HAP-1 (cell line): Measurements from ENCODE around the gene BTN1A1.

Source experiments
- DNase-seq, 2 experiments: peaks; one replicate each; pipeline ENCODE4 v3.0.0-alpha.2; 2016 to 2020; ENCODE audit warnings: low spot score in 2 of 2
- H3K27me3 ChIP-seq: fragments of 250-450 bp; sonication (Bioruptor Pico); 2 replicates; pipeline ENCODE4 v1.5.1; 2020; ENCODE audit warnings: low read depth, mild to moderate bottlenecking, moderate library complexity
- H3K36me3 ChIP-seq: fragments of 250-450 bp; sonication (Bioruptor Pico); replicated peaks from 2 replicates; pipeline ENCODE4 v1.5.1; 2020; ENCODE audit warnings: mild to moderate bottlenecking
- H3K4me1 ChIP-seq: fragments of 250-450 bp; sonication (Bioruptor Pico); 2 replicates; pipeline ENCODE4 v1.5.1; 2020; ENCODE audit warnings: mild to moderate bottlenecking
- H3K4me3 ChIP-seq: fragments of 250-450 bp; sonication (Bioruptor Pico); 2 replicates; pipeline ENCODE4 v1.5.1; 2020; ENCODE audit warnings: mild to moderate bottlenecking, moderate library complexity
- H3K9me3 ChIP-seq: fragments of 250-450 bp; sonication (Bioruptor Pico); 2 replicates; pipeline ENCODE4 v1.5.1; 2020; ENCODE audit warnings: mild to moderate bottlenecking, moderate library complexity
- in situ Hi-C: fragments of 300-500 bp; cut with MboI; formaldehyde crosslinking; loops from 3 replicates; pipeline ENCODE4 v1.14.3; 2020; ENCODE audit warnings: low sequenced_read_pairs, inconsistent platforms, mixed read lengths

BTN1A1 gene

DNA sequence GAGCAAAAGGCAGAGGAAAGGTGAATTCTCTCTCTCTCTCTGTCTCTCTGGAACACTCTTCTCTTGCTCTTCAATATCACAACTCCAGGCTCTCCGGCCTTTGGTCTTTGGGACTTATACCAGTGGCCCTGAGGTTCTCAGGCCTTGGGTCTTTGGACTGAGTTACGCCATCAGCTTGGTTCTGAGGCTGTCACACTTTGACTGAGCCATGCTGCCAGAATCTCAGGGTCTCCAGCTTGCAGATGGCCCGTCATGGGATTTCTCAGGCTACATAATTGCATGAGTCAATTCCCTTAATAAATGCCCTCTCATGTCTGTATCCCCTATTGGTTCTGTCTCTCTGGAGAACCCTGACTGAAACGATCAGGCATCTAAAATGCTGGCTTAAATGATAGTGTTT is 29.5 kb upstream of the BTN1A1 start:
- Histone ChIP-seq H3K9me3 (no peaks in the 10 kb centered on the region), H3K36me3 (peaks cover 29% of the 10 kb centered on the region), H3K4me1 (peaks cover 17% of the 10 kb centered on the region), H3K4me3 (no peak overlapping the region), H3K27me3 (no peaks in the 10 kb centered on the region)
- DNase-seq, result no peak
- in situ Hi-C loops, result no loop called here

DNA sequence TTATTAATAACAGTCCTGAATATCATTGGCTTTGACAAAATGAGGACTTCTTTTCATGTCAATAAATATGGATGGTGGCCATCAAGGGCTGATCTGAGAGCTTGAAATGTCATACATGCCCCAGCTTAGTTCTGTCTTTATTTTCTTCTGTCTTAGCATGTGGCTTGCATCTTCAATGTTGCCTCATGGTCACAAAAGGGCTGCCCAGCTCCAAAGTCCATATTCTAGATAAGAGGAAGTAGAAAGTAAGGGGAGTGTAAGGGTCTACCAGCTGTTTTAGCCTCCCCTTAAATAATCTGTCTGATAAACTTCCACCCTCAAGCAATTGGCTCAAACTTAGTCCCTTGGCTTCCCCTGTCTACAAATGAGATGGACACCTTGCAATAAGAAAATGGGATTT is 28.1 kb upstream of the BTN1A1 start:
- Histone ChIP-seq H3K4me1 (peaks cover 17% of the 10 kb centered on the region), H3K27me3 (no peaks in the 10 kb centered on the region), H3K36me3 (peaks cover 18% of the 10 kb centered on the region), H3K9me3 (no peaks in the 10 kb centered on the region), H3K4me3 (no peak overlapping the region)
- in situ Hi-C loops, result no loop called here
- no peak for DNase-seq

DNA sequence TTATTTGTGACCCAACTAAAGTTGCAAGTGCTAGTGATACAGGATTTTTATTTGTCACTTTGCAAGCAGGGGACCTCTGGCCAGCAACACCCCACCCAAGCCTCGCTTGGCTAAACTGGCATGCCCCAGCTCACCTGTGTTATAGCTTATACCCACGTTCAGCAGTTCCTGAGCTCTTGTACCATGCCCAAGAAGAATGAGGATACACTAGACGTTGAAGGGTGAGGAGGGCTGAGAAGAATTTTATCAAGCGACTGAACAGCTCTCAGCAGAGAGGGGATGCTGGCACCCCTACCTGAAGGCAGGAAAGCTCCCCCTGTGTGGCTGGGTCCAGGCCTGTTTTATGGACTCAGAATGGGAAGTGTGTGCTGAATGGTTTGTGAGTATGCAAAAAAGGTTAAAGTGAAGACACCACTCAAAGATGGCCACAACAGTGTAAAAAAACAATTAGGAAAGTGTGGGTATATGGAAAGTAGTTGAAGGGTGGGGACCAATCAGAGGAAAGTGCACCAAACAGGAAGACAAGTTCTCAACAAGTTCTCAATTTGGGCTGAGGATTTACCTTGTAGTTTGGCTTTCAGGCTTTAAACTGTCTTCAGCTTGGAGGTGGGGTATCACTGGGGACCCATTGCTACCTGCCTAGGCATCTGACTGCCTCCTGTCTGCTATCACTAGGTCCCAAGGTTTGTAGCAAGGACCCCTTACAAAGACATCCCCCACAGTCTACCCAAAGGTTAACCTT is 27.4 kb upstream of the BTN1A1 start:
- H3K4me1 ChIP-seq, result peaks cover 17% of the 10 kb centered on the region
- in situ Hi-C loops, result no loop called here
- H3K4me3 ChIP-seq, result no peak overlapping the region
- H3K27me3 ChIP-seq, result no peaks in the 10 kb centered on the region
- DNase-seq, result no peak
- peaks cover 11% of the 10 kb centered on the region; the same call in 1 of the 2 replicates for H3K36me3 ChIP-seq
- H3K9me3 ChIP-seq, result no peaks in the 10 kb centered on the region

DNA sequence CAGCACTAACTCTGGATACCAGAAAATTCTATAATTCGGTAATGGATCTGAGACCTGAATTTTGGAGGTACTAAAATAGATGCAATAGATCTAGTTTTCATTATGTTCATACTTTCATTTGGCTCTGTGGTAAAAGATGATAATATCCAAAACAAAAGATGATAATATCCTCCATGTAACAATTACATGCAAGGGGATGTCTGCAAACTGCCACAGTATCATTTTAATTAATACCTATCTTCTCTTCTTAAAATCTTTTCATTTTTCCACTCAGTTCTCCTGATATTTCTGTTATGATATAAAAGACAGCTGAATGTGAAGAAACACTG is 26.7 kb upstream of the BTN1A1 start:
- DNase-seq, result peak in 1 of 2 experiments; percentile 4
- Histone ChIP-seq H3K27me3 (no peaks in the 10 kb centered on the region), H3K4me3 (peak overlapping the region; percentile 30), H3K4me1 (peaks cover 17% of the 10 kb centered on the region), H3K36me3 (peaks cover 5% of the 10 kb centered on the region; the same call in 1 of the 2 replicates), H3K9me3 (no peaks in the 10 kb centered on the region)
- in situ Hi-C loops, result no loop called here

DNA sequence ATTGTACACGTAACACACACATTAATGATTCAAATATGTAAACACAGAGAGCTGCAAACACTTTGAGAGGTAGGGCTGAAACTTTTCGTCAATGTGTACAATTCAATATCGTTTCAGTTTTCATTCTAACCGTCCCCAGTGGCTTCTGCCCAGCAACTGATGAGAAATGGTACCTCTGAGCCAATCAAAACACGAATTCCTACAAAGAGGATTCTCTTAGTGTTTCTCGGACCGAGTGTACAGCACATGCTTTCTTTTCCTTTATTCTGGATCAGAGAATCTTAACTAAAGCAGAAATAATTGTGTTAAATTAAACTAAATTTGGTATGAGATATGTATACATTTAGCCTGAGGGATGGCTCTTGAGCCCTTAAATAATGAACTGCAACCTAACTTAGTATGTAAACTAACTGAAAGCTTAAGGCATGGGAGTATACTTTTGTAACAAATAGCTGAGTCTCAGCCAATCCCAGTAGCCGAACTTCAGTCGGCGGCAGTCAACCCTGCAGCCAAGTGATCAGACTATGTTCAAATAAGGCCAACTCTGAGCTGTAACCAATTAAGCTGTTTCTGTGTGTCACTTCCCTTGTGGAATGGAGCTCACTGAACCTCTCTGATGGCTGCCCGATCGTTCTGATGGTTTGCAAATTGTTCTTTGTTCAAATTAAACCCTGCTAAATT is 26.2 kb upstream of the BTN1A1 start:
- Histone ChIP-seq H3K36me3 (0 out of 2 replicates have a peak, but pooled peaks cover under 1% of the 10 kb centered on the region), H3K27me3 (no peaks in the 10 kb centered on the region), H3K4me1 (peaks cover 17% of the 10 kb centered on the region), H3K9me3 (no peaks in the 10 kb centered on the region), H3K4me3 (peak overlapping the region; percentile 30)
- peak; percentile 76 to 90 for DNase-seq
- in situ Hi-C loops, result no loop called here

DNA sequence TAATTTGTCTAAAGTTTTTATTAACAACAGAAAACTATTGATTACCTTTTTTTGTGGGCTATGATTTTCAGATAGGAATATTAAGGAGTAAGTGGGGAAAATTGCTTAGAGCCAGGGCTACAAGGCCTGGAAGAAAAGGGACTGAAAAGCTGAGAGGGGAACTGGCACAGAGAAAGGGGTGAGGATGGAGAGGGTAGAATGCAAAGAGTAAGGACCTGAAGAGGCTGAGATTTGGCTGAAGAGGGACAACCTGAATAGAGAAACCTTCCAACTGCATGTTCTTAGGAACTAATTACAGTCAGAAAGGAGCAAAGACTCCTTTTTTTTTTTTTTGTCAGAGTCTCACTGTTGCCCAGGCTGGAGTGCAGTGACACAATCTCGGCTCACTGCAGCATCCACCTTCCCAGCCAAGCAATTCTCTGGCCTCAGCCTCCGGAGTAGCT is 25.6 kb upstream of the BTN1A1 start:
- DNase-seq, result no peak
- in situ Hi-C loops, result no loop called here
- H3K4me3 ChIP-seq, result peak overlapping the region; percentile 30
- H3K36me3 ChIP-seq, result no peaks in the 10 kb centered on the region
- peaks cover 17% of the 10 kb centered on the region for H3K4me1 ChIP-seq
- H3K9me3 ChIP-seq, result no peaks in the 10 kb centered on the region
- no peaks in the 10 kb centered on the region for H3K27me3 ChIP-seq

DNA sequence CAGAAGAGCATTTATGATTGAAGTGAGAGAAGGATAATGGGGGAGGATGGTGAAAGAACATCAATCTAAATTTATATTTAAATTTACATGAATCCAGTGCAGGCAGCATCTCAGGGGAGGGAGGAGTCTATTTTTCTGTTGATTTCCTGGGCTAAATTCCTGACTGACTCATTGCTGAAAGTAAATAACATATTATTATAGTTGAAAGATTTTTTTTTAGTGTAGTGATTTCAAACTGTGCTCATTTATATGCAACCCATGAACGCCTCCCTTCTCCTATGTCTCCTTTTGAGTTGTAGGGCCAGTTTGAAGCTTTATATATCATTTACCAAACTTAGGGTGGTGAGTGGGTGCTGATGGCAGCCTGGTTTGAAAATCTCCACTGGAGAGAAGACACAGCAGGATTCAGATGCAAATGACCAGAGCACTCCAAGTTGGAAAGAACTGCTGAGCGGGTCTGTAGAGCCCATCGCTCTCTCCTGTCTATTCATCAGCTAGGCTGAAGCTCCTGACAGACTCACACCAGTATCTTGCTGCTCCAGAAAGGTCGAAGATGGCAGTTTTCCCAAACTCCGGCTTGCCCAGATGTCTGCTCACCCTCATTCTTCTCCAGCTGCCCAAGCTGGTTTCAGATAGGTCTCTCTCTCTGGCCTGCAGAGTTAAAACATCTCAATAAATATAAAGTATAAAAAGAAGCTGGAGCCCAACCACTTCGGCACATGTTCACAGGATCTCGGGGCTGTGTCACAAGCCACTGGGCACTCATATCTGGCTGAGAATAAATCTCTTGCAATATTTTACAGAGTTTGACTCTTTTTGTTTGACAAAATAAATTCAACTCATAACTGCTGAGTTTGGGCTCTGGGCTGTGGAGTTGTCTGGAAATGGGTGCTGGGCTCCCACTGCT is 24.0 kb upstream of the BTN1A1 start:
- peaks cover 17% of the 10 kb centered on the region for H3K4me1 ChIP-seq
- no peaks in the 10 kb centered on the region for H3K27me3 ChIP-seq
- DNase-seq, result no peak
- in situ Hi-C loops, result no loop called here
- 0 out of 2 replicates have a peak, but pooled peaks cover 8% of the 10 kb centered on the region for H3K9me3 ChIP-seq
- no peak overlapping the region for H3K4me3 ChIP-seq
- no peaks in the 10 kb centered on the region for H3K36me3 ChIP-seq

DNA sequence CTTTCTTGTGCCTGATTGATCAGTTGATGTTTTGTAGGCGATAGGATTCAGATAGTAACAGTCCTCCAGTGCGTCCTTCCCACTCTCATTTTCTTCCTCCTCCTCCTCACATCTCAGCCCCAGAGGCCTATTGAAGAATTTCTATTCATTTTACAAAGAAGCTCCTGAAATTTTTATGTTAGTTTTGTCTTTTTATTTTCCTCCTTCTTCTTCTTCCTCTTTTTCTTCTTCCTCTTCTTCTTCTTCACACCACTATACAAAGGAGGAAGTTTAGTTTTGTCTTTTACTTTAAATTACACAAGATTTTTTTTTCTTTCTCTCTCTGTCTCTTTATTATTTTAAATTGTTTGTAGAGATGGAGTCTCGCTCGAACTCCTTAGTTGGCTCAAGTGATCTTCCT is 23.2 kb upstream of the BTN1A1 start:
- Histone ChIP-seq H3K36me3 (no peaks in the 10 kb centered on the region), H3K4me1 (peaks cover 17% of the 10 kb centered on the region), H3K27me3 (no peaks in the 10 kb centered on the region), H3K4me3 (no peak overlapping the region), H3K9me3 (0 out of 2 replicates have a peak, but pooled peaks cover 8% of the 10 kb centered on the region)
- no peak for DNase-seq
- in situ Hi-C loops, result no loop called here

DNA sequence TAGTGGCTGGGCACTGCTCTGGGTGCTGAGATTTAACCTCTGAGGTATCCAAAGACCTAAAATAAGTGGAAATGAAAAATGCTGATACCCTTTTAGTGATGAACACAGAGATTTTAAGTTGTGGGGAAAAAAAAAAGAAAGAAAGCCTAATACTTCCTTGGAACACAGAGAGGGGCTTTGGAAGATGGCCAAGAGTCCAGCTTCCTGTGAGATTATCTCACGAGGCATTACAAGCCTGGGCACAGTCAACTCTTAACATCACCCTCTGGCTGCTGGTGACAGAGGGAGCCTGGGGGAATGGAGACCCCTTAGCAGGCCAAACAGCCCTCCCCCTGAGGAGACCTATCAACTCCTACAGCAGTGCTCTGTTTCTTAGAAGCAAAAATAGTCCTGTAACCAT is 22.7 kb upstream of the BTN1A1 start:
- peaks cover 17% of the 10 kb centered on the region for H3K4me1 ChIP-seq
- DNase-seq, result no peak
- H3K27me3 ChIP-seq, result no peaks in the 10 kb centered on the region
- H3K9me3 ChIP-seq, result 0 out of 2 replicates have a peak, but pooled peaks cover 8% of the 10 kb centered on the region
- no peaks in the 10 kb centered on the region for H3K36me3 ChIP-seq
- H3K4me3 ChIP-seq, result no peak overlapping the region
- in situ Hi-C loops, result no loop called here

DNA sequence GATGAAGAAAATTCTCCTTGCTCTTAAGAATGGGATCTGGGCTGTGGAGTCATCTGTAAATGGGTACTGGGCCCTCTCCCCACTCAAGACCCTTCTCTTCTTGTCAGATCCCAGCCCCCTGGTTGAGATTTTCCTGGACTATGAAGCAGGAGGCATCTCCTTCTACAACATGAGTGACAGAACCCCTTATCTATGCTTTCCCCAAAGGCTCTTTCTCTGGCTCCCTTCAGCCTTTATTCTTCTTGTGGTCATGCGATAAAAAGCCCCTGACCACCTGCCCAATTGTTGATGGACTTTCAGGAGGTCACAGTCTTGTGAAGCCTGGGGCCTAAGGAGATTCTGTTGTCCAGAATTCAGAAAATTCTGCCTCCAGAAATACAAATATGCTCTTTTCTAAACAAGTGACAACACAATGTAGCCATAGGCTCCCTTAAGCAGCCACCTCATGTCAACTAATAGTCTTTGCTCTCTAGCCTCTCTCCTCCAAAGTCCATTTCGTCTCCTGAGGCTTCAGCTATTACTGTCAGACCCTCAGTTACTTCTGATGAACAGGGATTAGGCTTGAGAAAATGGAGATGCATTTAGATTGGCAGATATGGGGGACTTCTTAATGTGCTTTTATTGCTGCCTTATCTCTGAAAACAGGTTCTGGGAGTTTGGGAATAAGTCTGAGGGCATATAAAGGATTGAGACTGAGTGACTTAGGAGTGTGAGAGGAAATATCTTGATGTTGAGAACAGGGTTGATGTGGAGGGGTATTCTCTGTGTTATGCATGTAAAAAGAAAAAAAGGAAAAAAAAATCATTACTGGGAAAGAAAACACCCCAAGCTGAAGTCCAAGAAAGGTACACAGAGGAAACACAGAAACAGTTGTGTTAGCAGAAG is 21.8 kb upstream of the BTN1A1 start:
- H3K27me3 ChIP-seq, result no peaks in the 10 kb centered on the region
- no peak for DNase-seq
- H3K4me1 ChIP-seq, result peaks cover 15% of the 10 kb centered on the region
- no peaks in the 10 kb centered on the region for H3K36me3 ChIP-seq
- 0 out of 2 replicates have a peak, but pooled peaks cover 8% of the 10 kb centered on the region for H3K9me3 ChIP-seq
- in situ Hi-C loops, result no loop called here
- H3K4me3 ChIP-seq, result no peak overlapping the region

DNA sequence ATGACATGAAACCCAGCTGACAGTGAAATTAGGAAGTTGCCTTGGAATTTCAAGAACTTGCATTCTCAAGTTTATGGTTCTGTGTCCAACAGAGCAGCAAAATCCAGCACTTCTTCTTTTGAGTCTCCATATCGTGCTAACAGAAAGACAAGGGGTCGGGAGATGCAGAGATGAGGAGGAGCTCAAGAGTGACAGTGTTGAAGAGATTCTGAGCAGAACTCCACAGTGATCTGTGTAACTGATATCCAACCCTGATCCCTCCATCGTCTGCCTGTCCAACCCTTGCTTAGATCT is 21.2 kb upstream of the BTN1A1 start:
- no peaks in the 10 kb centered on the region for H3K27me3 ChIP-seq
- no peak for DNase-seq
- H3K4me1 ChIP-seq, result peaks cover 13% of the 10 kb centered on the region
- 0 out of 2 replicates have a peak, but pooled peaks cover 8% of the 10 kb centered on the region for H3K9me3 ChIP-seq
- H3K36me3 ChIP-seq, result no peaks in the 10 kb centered on the region
- in situ Hi-C loops, result no loop called here
- H3K4me3 ChIP-seq, result no peak overlapping the region

DNA sequence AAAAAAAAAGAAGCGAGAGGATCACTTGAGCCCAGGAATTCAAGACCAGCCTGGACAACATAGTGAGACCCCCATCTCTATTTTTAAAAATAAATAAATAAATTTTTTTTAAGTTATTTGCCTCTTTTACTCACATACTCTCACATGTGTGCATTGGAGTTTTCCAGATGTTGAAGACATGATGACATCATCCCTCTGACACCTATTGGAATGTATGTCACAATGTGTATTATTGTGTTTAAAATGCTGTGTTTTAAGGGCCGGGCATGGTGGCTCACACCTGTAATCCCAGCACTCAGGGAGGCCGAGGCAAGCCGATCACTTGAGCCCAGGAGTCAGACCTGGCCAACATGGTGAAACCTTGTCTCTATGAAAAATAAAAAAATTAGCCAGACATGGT is 17.8 kb upstream of the BTN1A1 start:
- in situ Hi-C loops, result no loop called here
- H3K27me3 ChIP-seq, result no peaks in the 10 kb centered on the region
- H3K9me3 ChIP-seq, result 0 out of 2 replicates have a peak, but pooled peaks cover 8% of the 10 kb centered on the region
- no peak for DNase-seq
- no peaks in the 10 kb centered on the region for H3K36me3 ChIP-seq
- H3K4me1 ChIP-seq, result no peaks in the 10 kb centered on the region
- H3K4me3 ChIP-seq, result no peak overlapping the region

DNA sequence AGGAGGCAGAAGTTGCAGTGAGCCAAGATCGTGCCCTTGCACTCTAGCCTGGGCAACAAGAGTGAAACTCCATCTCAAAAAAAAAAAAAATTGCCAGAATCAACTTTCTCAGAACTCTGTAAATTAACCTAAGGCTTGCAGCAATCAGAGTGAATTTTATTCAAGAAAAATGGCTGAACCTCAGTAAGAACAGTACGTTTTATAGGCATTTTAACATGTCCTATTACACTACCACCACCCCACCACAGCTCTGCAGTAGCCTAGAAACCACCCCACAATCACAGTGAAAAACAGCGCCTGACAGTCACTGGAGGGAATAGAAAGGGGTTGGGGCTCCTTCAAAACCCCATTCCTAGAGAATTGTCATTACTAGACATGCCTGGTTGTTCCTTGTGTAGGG is 16.4 kb upstream of the BTN1A1 start:
- Histone ChIP-seq H3K36me3 (no peaks in the 10 kb centered on the region), H3K9me3 (0 out of 2 replicates have a peak, but pooled peaks cover 8% of the 10 kb centered on the region), H3K4me1 (no peaks in the 10 kb centered on the region), H3K4me3 (no peak overlapping the region), H3K27me3 (no peaks in the 10 kb centered on the region)
- no peak for DNase-seq
- in situ Hi-C loops, result no loop called here
